ENCODE data around the gene HOXA4. TPM values are rescaled to one million over a fixed set of nuclear protein-coding genes. Genes with fewer than 3 reads are reported as not detected.

Gene HOXA4
- total and polyA plus RNA-seq, 2 of the 8 experiments (the other 6 are each of a cell fraction or from before 2014, with no cell fraction given): not detected

GRCh38 chr7:27158436-27159265, 28.1 kb upstream of the HOXA4 start:
- Histone ChIP-seq H4K91ac (replicated peaks; ENCODE audit: insufficient read length, low read length) (no peak overlapping the region), H3K79me1 (ENCODE audit: low read depth, low read length) (no peaks in the 10 kb centered on the region), H2AFZ (ENCODE audit: low read length) (no peak overlapping the region), H4K20me1 (replicated peaks in 1 of 2; ENCODE audit: control insufficient read depth in 1 of 2, insufficient read depth in 2 of 2, low read length in 2 of 2) (peaks cover 22 to 29% of the 10 kb centered on the region in 2 experiments), H4K5ac (ENCODE audit: insufficient read length, low read depth, low read length) (no peak overlapping the region), H3K27ac (ENCODE audit: low read depth, low read length) (no peak overlapping the region), H3K56ac (replicated peaks; ENCODE audit: insufficient read length, low read depth, low read length) (no peak overlapping the region), H2BK15ac (ENCODE audit: low read length) (no peak overlapping the region), H3K27me3 (replicated peaks in 1 of 4; ENCODE audit: control insufficient read depth in 3 of 4, extremely low read depth in 1 of 4, insufficient read depth in 3 of 4, low read length in 3 of 4) (peaks cover 98 to 100% (median 99%) of the 10 kb centered on the region in 4 experiments), H2BK5ac (ENCODE audit: low read depth, low read length) (no peak overlapping the region), H3K4me1 (replicated peaks in 1 of 4; ENCODE audit: control insufficient read depth in 3 of 4, insufficient read depth in 4 of 4, low read length in 3 of 4) (peaks cover 0 to 2% (median 0%) of the 10 kb centered on the region in 4 experiments; a peak in 3 of 7 replicates), H2BK20ac (ENCODE audit: low read length) (no peak overlapping the region), H3K9me3 (ENCODE audit: insufficient read depth in 2 of 2, low read depth in 1 of 2, low read length in 1 of 2) (peaks cover 0 to 10% of the 10 kb centered on the region in 2 experiments; a peak in 1 of 4 replicates), H3K4me2 (ENCODE audit: insufficient read depth in 1 of 2, low read depth in 2 of 2, low read length in 2 of 2) (no peak overlapping the region), H2BK12ac (ENCODE audit: low read depth, low read length) (no peak overlapping the region; the same call in 1 of the 2 replicates), H4K8ac (ENCODE audit: extremely low read depth, insufficient read depth, low read length) (no peak overlapping the region), H3K4me3 (ENCODE audit: extremely low read depth in 1 of 4, insufficient read depth in 2 of 4, low read depth in 3 of 4, low read length in 4 of 4) (no peak overlapping the region), H3K23ac (ENCODE audit: insufficient read length) (no peak overlapping the region), H3K14ac (ENCODE audit: insufficient read length) (no peak overlapping the region), H3K4ac (replicated peaks; ENCODE audit: insufficient read length, low read depth, low read length) (no peak overlapping the region), H3K79me2 (ENCODE audit: control insufficient read depth in 1 of 2, insufficient read depth in 2 of 2, low read length in 2 of 2) (no peaks in the 10 kb centered on the region), H3K18ac (ENCODE audit: extremely low read depth, low read length) (no peak overlapping the region), H3K36me3 (ENCODE audit: control insufficient read depth in 2 of 4, insufficient read depth in 4 of 4, low read length in 3 of 4) (peaks cover 0 to 24% (median 0%) of the 10 kb centered on the region in 4 experiments; a peak in 1 of 8 replicates), H3K9ac (replicated peaks in 1 of 4; ENCODE audit: extremely low read depth in 1 of 4, low read depth in 3 of 4, low read length in 3 of 4) (no peak overlapping the region), H3K23me2 (ENCODE audit: low read depth, low read length) (no peaks in the 10 kb centered on the region), H2AK5ac (ENCODE audit: low read depth, low read length) (no peak overlapping the region; the same call in 1 of the 2 replicates), H2BK120ac (replicated peaks; ENCODE audit: low read depth, low read length) (no peak overlapping the region)
- FAIRE-seq (no peak), DNase-seq (ENCODE audit: low read depth in 1 of 2, low spot score in 2 of 2) (peak in 1 of 2 experiments; percentile 52)
- CTCF ChIA-PET (ENCODE audit: partially characterized antibody): interaction anchor here (1.0 to 2.0 kb wide), 16 partner anchors 9 to 1297 kb away, joined by 3 to 16 read pairs (median 4); partner anchors contain the start of gene HOXA5
- POLR2A ChIA-PET (ENCODE audit: partially characterized antibody): no interaction called here
- 25% methylated on average over 35 of the region's 35 CpGs; no CpG with 5 or more reads in 1 of the 2 experiments for WGBS, 2 experiments (ENCODE audit: extremely low coverage in 1 of 2, insufficient coverage in 1 of 2, insufficient read length in 1 of 2, insufficient replicate concordance in 2 of 2, low coverage in 1 of 2, low lambda C conversion rate in 2 of 2, missing lambda C conversion rate in 1 of 2)
- TF ChIP-seq KDM1A (IDR thresholded peaks at IDR 0.05; ENCODE audit: borderline replicate concordance, low read length) (no peak), PHF8 (conservative IDR thresholded peaks at IDR 0.05; ENCODE audit: low read depth, low read length) (no peak), HDAC2 (IDR thresholded peaks at IDR 0.05; ENCODE audit: borderline replicate concordance in 1 of 2, low read depth in 2 of 2, low read length in 2 of 2) (no peak), HDAC6 (IDR thresholded peaks at IDR 0.05; ENCODE audit: low read depth, low read length) (no peak), POU5F1 (IDR thresholded peaks at IDR 0.05; ENCODE audit: low read depth, low read length) (no peak), POLR2A (IDR thresholded peaks at IDR 0.05; ENCODE audit: control extremely low read depth in 1 of 2, low read depth in 2 of 2, low read length in 2 of 2) (no peak), SIRT6 (IDR thresholded peaks at IDR 0.05; ENCODE audit: low read length) (no peak), CHD1 (IDR thresholded peaks at IDR 0.05; ENCODE audit: low read depth, low read length) (no peak), RNF2 (IDR thresholded peaks at IDR 0.05; ENCODE audit: borderline replicate concordance, low read depth, low read length, missing control alignments, poor library complexity, severe bottlenecking) (peak; percentile 76), EZH2 (IDR thresholded peaks at IDR 0.05; ENCODE audit: low read depth, low read length, severe bottlenecking) (peak; percentile 98), POLR2AphosphoS5 (IDR thresholded peaks at IDR 0.05; ENCODE audit: low read depth, low read length) (no peak), KDM5A (IDR thresholded peaks at IDR 0.05; ENCODE audit: low read length) (no peak)
